ENCODE measurements around the gene MYO15B.

The MYO15B gene

GRCh38 chr17:75558666-75559530 lies 28.7 kb upstream of the MYO15B start:
- no peak for DNase-seq

GRCh38 chr17:75559958-75560533 lies 27.6 kb upstream of the MYO15B start:
- DNase-seq, result no peak

GRCh38 chr17:75561927-75562603 lies 25.5 kb upstream of the MYO15B start:
- no peak for DNase-seq

GRCh38 chr17:75563063-75563758 lies 24.4 kb upstream of the MYO15B start:
- no peak for DNase-seq

- no peak for DNase-seq
These were observed 23.4 kb upstream of the MYO15B start for GRCh38 chr17:75564195-75564594.

- no peak for DNase-seq
These were observed 22.5 kb upstream of the MYO15B start for GRCh38 chr17:75565066-75565465.

GRCh38 chr17:75565618-75566017 lies 22.0 kb upstream of the MYO15B start:
- DNase-seq, result no peak

- no peak for DNase-seq
These were observed 21.2 kb upstream of the MYO15B start for GRCh38 chr17:75566416-75566815.

GRCh38 chr17:75566834-75567233 lies 20.8 kb upstream of the MYO15B start:
- DNase-seq, result no peak

GRCh38 chr17:75568412-75569255 lies 19.0 kb upstream of the MYO15B start:
- DNase-seq, result no peak

GRCh38 chr17:75570034-75570676 lies 17.4 kb upstream of the MYO15B start:
- DNase-seq, result no peak

GRCh38 chr17:75570772-75571171 lies 16.8 kb upstream of the MYO15B start:
- DNase-seq, result no peak

- DNase-seq, result no peak
These were observed 16.3 kb upstream of the MYO15B start for GRCh38 chr17:75571197-75571884.

GRCh38 chr17:75571885-75572215 lies 15.8 kb upstream of the MYO15B start:
- DNase-seq, result no peak

GRCh38 chr17:75572713-75573539 lies 14.7 kb upstream of the MYO15B start:
- no peak for DNase-seq

- DNase-seq, result no peak
These were observed 14.1 kb upstream of the MYO15B start for GRCh38 chr17:75573540-75573957.

- no peak for DNase-seq
These were observed 13.6 kb upstream of the MYO15B start for GRCh38 chr17:75573994-75574393.

- DNase-seq, result no peak
These were observed 13.1 kb upstream of the MYO15B start for GRCh38 chr17:75574404-75575036.

GRCh38 chr17:75575197-75575596 lies 12.4 kb upstream of the MYO15B start:
- DNase-seq, result no peak

GRCh38 chr17:75575728-75576127 lies 11.9 kb upstream of the MYO15B start:
- DNase-seq, result no peak
